ENCODE measurements around the gene ACSF2.

Gene ACSF2

DNA sequence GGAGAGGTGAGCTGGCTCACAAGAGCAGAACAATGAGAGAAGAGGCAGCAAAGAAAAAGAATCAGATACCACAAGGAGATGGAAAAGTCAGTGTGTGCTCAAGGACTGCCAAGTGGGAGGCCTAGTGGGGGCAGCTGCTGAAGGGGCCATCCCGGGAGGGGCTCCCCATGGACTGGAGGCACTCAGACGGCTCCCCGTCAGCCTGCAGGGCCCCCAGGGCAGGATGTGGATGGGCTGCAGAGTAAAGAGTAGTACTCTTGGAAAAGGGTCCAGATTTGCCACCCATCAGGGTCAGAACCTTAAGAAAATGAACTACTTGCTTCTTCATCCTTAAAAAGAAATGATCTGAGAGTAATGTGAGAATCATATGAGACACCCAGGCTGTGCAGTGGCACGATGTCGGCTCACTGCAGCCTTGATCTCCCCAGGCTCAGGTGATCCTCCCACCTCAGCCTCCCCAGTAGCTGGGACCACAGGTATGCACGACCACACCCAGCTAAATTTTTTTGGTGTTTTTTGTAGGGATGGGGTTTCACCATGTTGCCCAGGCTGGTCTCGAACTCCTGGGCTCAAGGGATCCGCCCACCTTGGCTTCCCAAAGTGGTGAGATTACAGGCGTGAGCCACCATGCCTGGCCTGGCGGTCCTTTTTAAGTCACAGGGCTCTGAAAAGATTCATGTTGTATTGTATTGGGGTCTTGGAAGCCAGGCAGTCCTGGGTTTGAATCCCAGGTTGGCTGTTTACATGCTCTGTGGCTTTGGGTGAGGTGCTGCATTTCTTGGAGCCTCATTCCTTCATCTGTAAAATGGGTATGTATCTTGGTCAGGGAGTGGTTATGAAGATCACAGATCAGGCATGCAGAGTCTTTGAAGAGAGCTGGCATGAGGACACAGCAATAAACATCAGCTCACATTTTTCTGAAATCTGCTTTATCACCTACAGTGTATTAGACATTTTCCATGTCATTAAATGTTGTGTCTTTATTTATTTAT is 15.1 kb downstream of the ACSF2 start:
- DNase-seq = no peak

DNA sequence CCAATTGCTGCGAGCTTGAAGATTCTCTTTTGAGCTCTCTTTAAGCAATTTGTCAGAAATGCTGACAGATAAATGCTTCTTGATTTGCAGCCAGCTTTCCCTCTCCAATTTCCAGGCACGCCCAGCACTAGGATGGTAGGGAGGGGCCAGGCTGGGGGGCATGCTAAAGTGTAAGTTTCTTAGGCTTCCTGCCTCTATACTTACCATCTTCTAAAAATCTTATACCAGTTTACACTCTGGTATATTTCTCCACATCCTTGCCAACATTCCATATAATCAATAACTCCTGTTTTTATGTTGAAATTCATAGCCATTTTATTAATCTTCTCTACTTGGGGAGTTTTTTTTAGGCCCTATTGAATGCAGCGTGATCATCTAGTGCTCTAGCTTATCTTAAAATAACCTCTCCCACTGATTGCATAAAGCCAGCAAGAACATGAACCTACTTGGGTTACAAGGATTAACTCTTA is 17.5 kb downstream of the ACSF2 start:
- no peak for DNase-seq

DNA sequence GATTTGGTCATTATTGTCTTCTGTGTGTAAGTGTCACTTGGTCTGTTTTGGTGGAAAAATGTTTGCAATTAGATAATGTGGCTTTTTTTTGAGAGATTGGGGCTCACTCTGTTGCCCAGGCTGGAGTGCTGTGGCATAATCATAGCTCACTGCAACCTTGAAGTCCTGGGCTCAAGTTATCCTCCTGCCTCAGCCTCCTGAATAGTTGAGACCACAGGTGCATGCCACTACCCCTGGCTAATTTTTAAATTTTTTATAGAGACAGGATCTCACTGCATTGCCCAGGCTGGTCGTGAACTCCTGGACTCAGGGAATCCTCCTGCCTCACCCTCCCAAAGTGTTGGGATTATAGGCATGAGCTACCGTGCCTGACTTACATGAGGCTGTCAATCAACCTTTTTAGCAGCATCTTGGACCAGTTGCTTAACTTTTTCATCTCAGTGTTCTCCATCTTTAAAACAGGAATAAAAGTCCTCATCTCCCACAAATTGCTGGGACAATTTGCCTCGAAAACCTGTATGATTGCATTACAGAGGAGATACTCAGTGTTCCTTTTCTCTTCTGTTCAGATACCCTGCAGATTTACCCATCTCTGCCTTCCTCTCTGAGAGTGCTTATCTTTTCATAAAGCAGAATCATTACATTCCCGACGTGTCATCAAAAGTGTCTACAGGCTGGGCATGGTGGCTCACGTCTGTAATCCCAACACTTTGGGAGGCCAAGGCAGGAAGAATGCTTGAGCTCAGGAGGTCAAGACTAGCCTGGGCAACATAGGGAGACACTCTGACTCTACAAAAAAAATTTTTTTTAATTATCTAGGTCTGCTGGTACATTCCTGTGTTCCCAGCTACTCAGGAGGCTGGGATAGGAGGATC is 19.1 kb downstream of the ACSF2 start:
- DNase-seq = no peak

DNA sequence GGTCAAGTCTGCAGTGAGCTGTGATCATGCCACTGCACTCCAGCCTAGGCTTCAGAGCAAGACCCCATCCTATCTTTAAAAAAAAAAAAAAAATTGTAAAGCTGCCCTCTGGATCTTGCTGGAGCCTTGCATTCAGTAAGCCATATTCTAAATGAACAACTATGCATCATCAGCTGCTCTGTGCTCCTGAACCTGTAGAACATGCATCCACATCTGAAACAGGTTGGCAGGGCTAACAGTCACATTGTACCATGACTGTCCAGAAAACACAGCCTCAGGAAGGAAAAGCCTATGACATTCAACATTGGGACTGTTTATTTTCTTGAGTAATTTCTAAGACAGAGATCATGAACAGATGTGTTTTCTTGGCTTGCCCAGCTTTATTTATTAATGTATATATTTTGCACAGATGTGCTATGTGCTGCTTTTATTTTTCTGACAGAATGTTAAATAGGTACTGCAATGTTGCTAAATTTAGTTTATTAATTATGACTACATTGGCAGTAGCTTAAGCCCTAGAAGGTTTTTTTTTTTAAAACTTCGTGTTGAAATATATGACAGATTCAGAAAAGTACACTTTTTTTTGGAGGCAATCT is 19.8 kb downstream of the ACSF2 start:
- no peak for DNase-seq

DNA sequence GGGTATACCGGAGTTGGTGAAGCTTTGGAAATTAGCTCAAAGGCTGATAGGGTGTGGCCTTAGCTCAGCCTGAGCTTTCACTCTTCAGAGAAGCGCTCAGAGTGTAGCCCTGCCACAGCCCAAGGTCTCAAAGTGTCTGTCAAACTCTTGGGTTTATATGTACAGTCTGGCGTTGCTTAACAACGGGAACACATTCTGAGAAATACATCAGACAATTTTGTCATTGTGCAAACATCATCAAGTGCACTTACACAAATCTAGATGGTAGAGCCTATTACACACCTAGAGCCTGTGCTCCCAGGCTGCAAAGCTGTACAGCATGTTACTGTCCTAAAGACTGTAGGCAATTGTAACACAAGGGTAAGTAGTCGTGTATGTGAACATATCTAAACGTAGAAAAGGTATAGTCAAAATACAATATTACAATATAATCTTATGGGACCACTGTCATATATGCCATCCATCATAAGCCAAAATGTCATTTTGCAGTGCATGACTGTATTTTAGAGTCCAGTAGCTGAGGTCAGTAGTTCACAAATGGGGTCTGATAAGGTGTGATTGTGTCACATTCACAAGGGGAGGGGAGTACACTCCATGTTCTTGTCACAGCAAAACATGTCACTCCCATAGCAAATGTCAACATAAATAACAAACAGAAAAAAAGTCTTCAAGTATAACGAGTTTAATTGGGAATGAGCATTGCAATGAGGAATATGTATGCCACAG is 22.0 kb downstream of the ACSF2 start:
- no peak for DNase-seq

DNA sequence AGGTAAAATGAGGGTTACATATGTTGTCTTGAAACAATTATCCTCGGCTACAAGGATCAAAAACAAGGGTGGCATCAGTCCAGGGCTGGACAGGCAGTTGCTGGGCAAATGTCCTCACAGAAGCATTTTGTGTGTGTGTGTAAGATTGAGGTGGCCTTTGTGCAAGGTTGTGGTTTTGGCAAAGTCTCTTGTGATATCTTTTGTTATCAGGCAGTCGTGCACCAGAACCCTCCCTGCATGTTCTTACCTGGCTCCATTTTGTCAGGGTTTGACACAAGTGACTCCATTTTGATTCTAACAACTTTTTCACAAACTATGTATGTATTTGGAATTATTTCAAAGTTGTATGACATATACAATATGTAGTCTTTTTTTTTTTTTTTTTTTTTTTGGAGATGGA is 22.6 kb downstream of the ACSF2 start:
- no peak for DNase-seq

DNA sequence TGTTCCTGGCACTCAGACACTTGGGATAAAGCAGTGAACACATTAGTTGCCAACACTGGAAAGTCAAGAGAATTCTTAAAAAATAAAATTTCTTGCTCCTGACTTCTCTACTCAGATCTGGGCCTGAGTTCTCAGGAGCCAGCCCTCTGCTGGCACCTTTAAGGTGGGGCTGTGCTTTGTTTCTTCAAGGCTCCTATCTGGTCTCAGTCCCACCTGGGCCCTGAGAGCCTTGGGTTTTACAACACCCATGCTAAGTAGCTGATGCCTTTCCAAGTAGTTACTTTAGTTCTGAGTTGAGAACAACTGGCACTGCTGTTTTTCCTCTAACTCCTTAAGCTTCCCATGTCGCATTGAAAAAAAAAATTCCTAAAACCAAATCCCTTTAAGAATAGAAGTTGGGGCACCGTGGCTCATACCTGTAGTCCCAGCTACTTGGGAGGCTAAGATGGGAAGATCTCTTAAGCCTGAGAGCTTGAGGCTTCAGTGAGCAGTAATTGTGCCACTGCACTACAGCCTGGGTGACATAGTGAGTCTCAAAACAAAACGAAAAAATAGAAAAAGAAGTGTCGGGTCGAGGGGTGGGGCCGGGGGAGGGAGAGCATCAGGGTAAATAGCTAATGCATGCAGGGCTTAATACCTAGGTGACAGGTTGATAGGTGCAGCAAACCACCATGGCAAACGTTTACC is 26.1 kb downstream of the ACSF2 start:
- no peak for DNase-seq

DNA sequence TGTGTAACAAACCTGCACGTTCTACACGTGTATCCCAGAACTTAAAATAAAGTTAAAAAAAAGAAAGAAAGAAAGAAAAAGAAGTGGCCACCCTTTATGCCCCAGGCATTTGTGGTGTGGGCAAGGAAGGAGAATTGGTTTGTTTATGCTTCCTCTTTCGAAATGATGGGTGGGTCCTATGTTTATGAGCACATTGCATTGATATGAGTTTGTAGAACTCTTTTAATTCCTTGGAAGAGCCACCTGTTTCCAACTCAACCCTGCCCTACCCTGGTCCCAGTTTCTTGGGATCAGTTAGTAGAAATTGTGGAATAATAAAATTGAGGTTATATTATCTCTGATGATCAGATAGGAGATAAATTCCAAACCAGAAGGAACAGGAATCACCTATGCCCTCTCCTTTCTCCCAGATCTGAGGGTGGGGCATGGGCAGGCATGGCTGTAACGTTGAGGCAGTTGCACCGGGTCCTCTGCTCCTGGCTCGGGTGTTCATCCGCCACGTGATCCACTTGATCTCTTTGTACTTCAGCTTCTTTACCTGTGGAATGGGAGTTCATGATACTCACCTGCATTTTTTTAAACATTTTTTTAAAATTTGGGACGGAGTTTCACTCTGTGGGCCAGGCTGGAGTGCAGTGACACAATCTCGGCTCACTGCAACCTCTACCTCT is 26.7 kb downstream of the ACSF2 start:
- no peak for DNase-seq

DNA sequence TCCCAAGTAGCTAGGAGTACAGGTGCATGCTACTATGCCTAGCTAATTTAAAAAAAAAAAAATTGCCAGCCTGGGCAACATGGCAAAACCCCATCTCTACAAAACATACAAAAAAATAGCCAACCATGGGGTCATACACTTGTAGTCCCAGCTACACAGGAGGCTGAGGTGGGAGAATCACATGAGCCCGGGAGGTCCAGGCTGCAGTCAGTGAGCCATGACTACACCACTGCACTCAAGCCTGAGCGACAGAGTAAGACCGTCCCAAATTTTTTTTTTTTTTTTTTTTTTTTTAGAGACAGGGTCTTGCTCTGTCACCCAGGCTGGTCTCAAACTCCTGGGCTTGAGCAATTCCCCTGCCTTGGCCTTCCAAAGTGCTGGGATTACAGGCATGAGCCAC is 27.9 kb downstream of the ACSF2 start:
- no peak for DNase-seq

DNA sequence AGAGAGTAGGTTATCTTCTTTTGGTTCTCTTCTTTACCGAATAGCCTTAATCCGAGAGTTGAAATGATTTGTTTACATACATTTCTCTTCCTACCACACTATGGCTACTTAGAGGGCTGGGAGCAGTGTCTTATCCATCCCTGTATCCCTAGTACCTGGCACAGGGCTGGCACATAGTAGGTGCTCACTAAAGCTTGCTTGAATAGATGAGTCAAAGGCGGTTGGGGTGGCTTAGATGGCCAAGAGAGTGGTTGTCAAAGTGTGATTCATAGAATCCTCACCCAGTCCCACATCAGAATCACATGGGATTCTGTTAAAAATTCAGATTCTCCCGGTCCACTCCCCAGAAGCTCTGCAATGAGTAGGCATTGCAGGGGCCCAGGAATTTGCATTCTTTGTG is 31.6 kb downstream of the ACSF2 start:
- no peak for DNase-seq

DNA sequence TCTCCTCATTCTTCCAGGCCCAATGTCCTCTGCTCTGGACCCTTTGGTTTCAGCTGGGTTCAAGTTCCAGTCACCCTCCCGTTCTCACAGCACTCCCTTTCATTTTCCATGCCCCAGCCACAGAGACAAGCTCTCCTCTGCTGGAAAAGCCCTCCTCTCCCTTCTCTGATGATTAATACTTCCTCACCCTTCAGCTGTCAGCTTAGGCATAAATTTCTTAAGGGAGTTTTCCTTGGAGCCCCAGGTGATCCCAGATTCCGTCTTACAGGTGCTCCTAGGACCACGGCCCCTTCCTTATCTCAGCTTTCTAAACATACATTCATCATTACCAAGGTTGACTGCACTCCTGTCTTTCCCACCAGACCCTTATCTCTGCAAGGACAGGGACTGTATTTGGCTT is 32.3 kb downstream of the ACSF2 start:
- DNase-seq = no peak

DNA sequence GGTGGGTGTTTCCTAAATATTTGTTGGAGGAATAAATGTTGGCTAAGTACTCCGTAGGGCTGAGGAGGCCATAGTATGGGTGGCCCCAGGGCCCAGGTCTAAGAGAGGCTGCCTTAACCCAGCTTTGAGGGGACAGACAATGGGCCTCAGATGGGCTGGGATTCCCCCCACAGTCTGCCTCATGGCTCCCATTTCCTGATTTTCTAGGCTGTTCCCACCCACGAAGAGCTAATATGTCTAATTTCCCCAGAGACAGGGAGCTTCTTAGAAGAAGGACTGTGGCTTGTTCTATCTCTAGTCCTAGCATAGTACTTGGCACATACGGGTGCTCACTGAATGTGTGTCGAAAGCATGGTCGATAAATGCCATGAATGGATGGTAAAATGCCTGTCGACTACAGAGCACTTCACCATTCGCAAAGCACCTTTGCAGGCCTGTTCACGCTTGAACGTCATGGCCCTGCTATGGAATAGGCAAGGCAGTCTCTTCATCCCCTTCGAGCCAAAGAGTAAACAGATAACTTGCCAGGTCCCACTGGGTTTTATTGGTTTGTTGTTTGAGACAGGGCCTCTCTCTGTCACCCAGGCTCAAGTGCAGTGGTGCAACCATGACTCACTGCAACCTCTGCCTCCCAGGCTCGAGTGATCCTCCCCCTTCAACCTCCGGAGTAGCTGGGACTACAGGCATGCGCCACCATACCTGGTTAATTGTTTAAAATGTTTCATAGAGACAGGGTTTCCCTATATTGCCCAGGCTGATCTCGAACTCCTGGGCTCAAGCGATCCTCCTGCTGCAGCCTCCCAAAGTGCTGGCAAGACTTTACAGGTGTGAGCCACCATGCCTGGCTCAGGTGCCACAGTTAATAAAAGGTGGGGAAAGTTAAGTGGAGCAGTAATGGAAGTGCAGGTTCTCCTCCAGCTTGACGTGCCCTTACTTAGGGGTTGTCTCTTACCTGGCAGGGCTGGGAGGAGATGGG is 33.0 kb downstream of the ACSF2 start:
- DNase-seq = no peak

DNA sequence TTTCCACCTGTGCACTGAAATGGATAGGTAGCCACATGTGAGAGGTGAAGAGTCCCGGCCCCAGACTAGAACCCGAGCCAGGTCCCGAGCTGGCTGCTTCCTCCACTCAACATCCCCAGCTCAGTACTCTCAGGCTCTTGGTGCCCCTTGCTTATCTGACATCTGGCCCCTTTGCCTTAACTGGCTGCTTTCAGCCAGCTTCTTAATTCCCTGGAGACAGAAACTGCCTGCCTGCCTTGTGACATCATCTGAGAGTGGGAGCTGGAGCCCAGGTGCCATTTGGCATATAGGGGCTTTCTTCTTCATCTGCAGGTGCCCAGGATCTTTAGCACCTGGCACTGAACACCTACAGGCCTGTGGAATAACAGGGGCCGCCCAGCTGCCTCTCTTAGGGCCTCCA is 33.7 kb downstream of the ACSF2 start:
- DNase-seq = no peak

DNA sequence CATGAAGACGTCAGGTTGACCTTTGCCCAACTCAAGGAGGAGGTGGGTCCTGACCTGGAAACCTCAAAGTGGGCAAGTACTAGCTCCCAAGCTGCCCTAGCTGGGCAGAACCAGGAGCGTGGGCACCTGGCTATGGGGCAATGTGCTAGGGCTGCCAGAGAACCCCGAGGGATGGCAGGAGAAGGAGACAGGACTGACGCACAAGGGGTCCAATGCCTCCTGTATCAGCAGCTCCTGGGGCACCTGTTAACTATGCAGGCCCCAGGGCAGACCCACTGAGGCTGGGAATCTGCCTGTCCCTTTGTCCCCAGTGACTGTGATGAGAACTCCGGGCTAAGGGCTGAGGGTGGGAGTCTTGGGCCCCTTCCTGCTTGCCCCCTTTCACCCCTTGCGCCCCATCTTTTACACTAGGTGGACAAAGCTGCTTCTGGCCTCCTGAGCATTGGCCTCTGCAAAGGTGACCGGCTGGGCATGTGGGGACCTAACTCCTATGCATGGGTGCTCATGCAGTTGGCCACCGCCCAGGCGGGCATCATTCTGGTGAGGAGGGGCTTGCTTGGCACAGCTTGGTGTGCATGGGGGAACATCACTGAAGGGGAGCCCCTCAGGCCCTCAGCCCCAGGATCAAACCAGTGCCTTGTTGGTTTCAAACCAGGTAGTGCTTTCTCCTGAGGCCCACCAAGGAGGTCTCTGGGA is 35.0 kb downstream of the ACSF2 start:
- no peak for DNase-seq

DNA sequence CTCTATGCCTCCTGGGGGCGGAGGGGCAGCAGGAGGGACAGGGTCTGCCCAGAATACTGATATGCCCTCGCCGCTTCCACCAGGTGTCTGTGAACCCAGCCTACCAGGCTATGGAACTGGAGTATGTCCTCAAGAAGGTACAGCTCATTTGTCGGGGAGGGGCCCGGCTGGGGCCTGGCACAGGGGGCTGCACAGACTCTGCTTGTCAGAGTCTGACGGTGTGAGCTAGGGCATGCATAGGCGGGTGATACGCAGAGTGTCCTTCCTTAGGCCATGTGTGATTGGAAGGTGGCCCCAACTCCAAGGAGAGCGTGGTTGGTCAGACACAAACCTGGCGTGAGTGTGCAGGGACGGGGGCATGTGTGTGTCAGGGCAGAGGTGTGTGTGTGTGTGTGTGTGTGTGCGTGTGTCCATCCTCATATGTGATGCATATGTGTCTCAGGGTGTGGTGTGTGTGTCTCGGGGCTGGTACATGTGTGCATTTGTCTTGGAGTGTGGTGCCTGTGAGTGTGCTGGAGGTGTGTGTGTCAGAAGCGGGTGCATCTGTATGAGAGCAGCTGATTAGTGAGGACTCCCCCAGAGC is 35.6 kb downstream of the ACSF2 start:
- DNase-seq = no peak

DNA sequence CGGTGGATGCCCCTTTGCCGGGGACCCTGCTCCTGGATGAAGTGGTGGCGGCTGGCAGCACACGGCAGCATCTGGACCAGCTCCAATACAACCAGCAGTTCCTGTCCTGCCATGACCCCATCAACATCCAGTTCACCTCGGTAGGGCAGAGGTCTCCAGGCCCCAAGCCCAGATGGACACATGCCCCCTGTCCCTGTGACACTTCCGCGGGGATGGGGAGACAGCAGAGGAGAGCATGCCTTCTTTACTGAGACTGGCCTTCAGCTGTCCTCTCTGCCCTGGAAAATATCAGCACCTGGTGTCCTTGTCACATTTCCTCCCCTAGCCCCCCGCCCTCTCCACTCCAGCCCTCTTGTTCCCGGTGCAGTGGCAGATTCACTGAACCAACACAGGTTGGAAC is 36.4 kb downstream of the ACSF2 start:
- DNase-seq = no peak

DNA sequence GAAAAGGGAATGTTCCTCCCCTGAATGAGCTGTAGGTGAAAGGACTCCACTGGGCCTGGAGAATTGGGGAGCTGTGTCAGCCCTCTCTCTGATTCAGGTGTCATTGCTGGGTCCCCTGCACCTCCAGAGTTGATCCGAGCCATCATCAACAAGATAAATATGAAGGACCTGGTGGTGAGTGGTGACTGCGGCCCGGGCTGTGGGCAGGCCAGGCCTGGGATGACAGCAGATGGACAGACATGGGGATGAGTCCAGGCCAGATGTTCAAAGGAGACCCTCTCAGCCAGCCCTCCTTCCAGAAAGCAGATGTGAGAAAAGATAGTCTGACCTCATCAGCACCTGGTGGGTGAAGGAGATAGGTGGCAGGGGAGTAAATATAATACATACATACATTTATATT is 38.1 kb downstream of the ACSF2 start:
- no peak for DNase-seq

DNA sequence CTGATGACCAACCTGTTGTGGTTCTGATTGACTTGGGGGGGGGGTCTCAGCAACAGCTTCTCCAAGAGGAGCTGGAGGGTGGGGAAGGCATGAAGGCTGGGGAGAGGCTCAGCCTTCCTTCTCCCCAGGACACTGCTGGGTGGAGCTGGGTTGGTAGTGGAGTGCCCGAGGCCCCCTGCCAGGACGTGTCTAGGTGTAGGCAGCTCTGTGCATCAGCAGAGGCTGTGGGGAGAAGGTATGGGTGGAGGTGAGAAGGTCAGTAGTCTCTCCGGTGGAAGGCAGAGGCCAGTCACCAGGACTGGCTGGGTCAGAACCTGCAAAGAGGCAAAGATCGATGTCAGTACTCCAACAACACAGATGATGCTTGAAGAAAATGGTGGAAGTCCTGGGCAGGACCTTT is 38.7 kb downstream of the ACSF2 start:
- DNase-seq = no peak

DNA sequence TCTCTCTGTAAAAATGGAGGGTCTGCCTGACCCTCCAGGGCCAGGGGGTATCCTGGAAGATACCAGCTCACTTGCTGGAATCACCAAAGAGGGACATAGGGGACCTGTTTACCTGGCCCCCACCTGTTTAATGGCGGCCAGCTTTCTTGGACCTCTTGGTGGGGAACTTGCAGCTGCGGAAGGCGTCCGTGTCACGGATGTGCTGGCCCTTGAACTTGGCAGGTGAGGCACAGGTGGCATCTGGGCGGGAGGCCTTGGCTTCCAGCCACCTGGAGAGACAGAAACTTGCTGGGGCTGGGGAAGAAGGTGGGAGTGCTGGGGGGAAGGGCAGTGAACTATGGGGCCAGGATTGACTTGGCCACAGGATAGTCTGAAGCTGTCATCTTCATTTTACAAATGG is 39.2 kb downstream of the ACSF2 start:
- no peak for DNase-seq

Data from activated naive CD4-positive, alpha-beta T cell treated with anti-CD3 and anti-CD28 coated beads, Interleukin-2, amount 50 U/mL, for 16 hours (primary cell).